Keratinocyte (primary cell): ENCODE measurements around the gene CNP. TPM values are rescaled to one million over a fixed set of nuclear protein-coding genes. Genes with fewer than 3 reads are reported as not detected.

Source experiments
- DNase-seq: peaks from one replicate; pipeline ENCODE4 v3.0.0-alpha.2; 2011; ENCODE audit warnings: low read depth, missing footprints, low spot score
- FAIRE-seq: peaks from 2 replicates; lab custom pipeline; 2011; peaks lifted over from hg19 to GRCh38; lab: Jason Lieb, UNC
- H2AFZ ChIP-seq: 2 replicates; pipeline ENCODE4 v1.6.0; 2012; ENCODE audit warnings: low read length, control low read depth, inconsistent platforms; ENCODE audit not compliant: control insufficient read depth
- H3K27ac ChIP-seq: 2 replicates; pipeline ENCODE4 v1.5.1; 2011; ENCODE audit warnings: low read length; ENCODE audit not compliant: control insufficient read depth, insufficient read depth
- H3K27me3 ChIP-seq: 3 replicates; pipeline ENCODE4 v1.6.0; 2011; ENCODE audit warnings: low read length; ENCODE audit not compliant: control insufficient read depth, insufficient read depth; ENCODE audit errors: extremely low read depth
- H3K36me3 ChIP-seq, 2 experiments: 2 replicates in 1 of 2; 3 replicates in 1 of 2; pipeline ENCODE4 v1.5.1; 2011; ENCODE audit warnings: low read length in 2 of 2, mild to moderate bottlenecking in 1 of 2; ENCODE audit not compliant: control insufficient read depth in 2 of 2, insufficient read depth in 2 of 2; ENCODE audit errors: extremely low read depth in 1 of 2
- H3K4me1 ChIP-seq: 3 replicates; pipeline ENCODE4 v1.5.1; 2011; ENCODE audit warnings: low read length; ENCODE audit not compliant: control insufficient read depth, insufficient read depth; ENCODE audit errors: extremely low read depth
- H3K4me2 ChIP-seq: 3 replicates; pipeline ENCODE4 v1.6.0; 2011; ENCODE audit warnings: low read depth, low read length; ENCODE audit not compliant: control insufficient read depth, insufficient read depth; ENCODE audit errors: extremely low read depth
- H3K4me3 ChIP-seq, 3 experiments: fragments of 200-600 bp in 1 of 3; sonication (generic) in 1 of 3; 2 replicates in 2 of 3; 3 replicates in 1 of 3; pipeline ENCODE4 v1.5.1; 2011 to 2016; ENCODE audit warnings: low read length in 3 of 3, mild to moderate bottlenecking in 3 of 3, control low read depth in 2 of 3, inconsistent platforms in 1 of 3, low read depth in 1 of 3, mixed read lengths in 1 of 3, mixed run types in 1 of 3, moderate library complexity in 1 of 3; ENCODE audit not compliant: control insufficient read depth in 2 of 3, insufficient read depth in 2 of 3; ENCODE audit errors: extremely low read depth in 1 of 3
- H3K79me2 ChIP-seq: 2 replicates; pipeline ENCODE4 v1.6.0; 2012; ENCODE audit warnings: low read length; ENCODE audit not compliant: control insufficient read depth, insufficient read depth
- H3K9ac ChIP-seq: 3 replicates; pipeline ENCODE4 v1.6.0; 2011; ENCODE audit warnings: low read length; ENCODE audit not compliant: control insufficient read depth, insufficient read depth; ENCODE audit errors: extremely low read depth
- H3K9me1 ChIP-seq: 3 replicates; pipeline ENCODE4 v1.6.0; 2011; ENCODE audit warnings: low read length; ENCODE audit not compliant: control insufficient read depth, insufficient read depth; ENCODE audit errors: extremely low read depth
- H3K9me3 ChIP-seq: 2 replicates; pipeline ENCODE4 v1.5.1; 2012; ENCODE audit warnings: low read depth, low read length; ENCODE audit not compliant: control insufficient read depth
- H4K20me1 ChIP-seq: 3 replicates; pipeline ENCODE4 v1.6.0; 2011; ENCODE audit warnings: low read length; ENCODE audit not compliant: control insufficient read depth, insufficient read depth; ENCODE audit errors: extremely low read depth
- CTCF ChIP-seq, 3 experiments: IDR thresholded peaks in 1 of 3; conservative IDR thresholded peaks in 1 of 3; optimal IDR thresholded peaks in 1 of 3; 2 replicates in 2 of 3; 3 replicates in 1 of 3; pipeline versions ENCODE3 to v1.5.1; 2011; ENCODE audit warnings: low read length in 3 of 3, mild to moderate bottlenecking in 3 of 3, moderate library complexity in 2 of 3, control low read depth in 1 of 3, inconsistent platforms in 1 of 3; ENCODE audit not compliant: insufficient read depth in 2 of 3; ENCODE audit errors: extremely low read depth in 1 of 3
- EZH2 ChIP-seq: IDR thresholded peaks from one replicate; pipeline ENCODE4 v1.6.1; 2012; ENCODE audit warnings: inconsistent platforms, mild to moderate bottlenecking, low read length, moderate library complexity
- dilution Hi-C: fragments of 300-500 bp; cut with MboI; formaldehyde crosslinking; loops from one replicate; pipeline ENCODE4 v1.7.0; 2020; ENCODE audit warnings: low sequenced_read_pairs; ENCODE audit not compliant: extremely low pct_ligation_motif_present
- polyA plus RNA-seq, 5 experiments: library from polyadenylated mRNA; depleted of rRNA in 3 of 5; stranded (reverse) in 3 of 5; stranded (forward) in 1 of 5; unstranded in 1 of 5; fragments of >200 nt; gene quantifications; 1 replicate in 1 of 5; 2 replicates in 3 of 5; 3 replicates in 1 of 5; pipeline versions ENCODE4 v1.2.1 to v1.2.3, GENCODE V29; 2011 to 2012; ENCODE audit warnings: missing spikeins in 2 of 5, low read depth in 1 of 5, low replicate concordance in 1 of 5

CNP gene
- polyA plus RNA-seq, 1 donor (not counting 4 experiments of a cell fraction or from before 2014, with no cell fraction given), result 32.4 TPM

- H3K9me1 ChIP-seq, result peaks cover 2% of the 10 kb centered on the region
- FAIRE-seq (no peak), DNase-seq (no peak)
- no peaks in the 10 kb centered on the region for H3K9me3 ChIP-seq
- peaks cover 14% of the 10 kb centered on the region for H3K79me2 ChIP-seq
- H3K9ac ChIP-seq, result no peak overlapping the region
- no peak overlapping the region for H3K4me3 ChIP-seq
- H4K20me1 ChIP-seq, result no peaks in the 10 kb centered on the region
- no peak overlapping the region for H3K27ac ChIP-seq
- H3K4me1 ChIP-seq, result no peaks in the 10 kb centered on the region
- no peaks in the 10 kb centered on the region for H3K27me3 ChIP-seq
- H3K4me2 ChIP-seq, result no peak overlapping the region
- H3K36me3 ChIP-seq, result peaks cover 29 to 38% of the 10 kb centered on the region in 2 experiments
- no peak overlapping the region for H2AFZ ChIP-seq
- no peak for TF ChIP-seq CTCF (optimal IDR thresholded peaks at IDR 0.05 in 1 of 3, IDR thresholded peaks at IDR 0.05 in 1 of 3, conservative IDR thresholded peaks at IDR 0.05 in 1 of 3; ENCODE audit: extremely low read depth in 1 of 3, insufficient read depth in 2 of 3, low read length in 3 of 3)
- TF ChIP-seq EZH2, result no peak
- dilution Hi-C loops, result no loop called here
Measured at GRCh38 chr17:41996855-41997164, 30.2 kb downstream of the CNP start.

GRCh38 chr17:41998497-41998896 lies 31.9 kb downstream of the CNP start:
- TF ChIP-seq CTCF (optimal IDR thresholded peaks at IDR 0.05 in 1 of 3, IDR thresholded peaks at IDR 0.05 in 1 of 3, conservative IDR thresholded peaks at IDR 0.05 in 1 of 3; ENCODE audit: extremely low read depth in 1 of 3, insufficient read depth in 2 of 3, low read length in 3 of 3) (no peak), EZH2 (no peak)
- Histone ChIP-seq H3K9me3 (no peaks in the 10 kb centered on the region), H4K20me1 (peaks cover 6% of the 10 kb centered on the region), H3K4me3 (no peak overlapping the region), H3K79me2 (peaks cover 31% of the 10 kb centered on the region), H3K36me3 (peaks cover 29 to 32% of the 10 kb centered on the region in 2 experiments), H2AFZ (no peak overlapping the region), H3K27ac (no peak overlapping the region), H3K4me1 (peaks cover 6% of the 10 kb centered on the region), H3K9me1 (peaks cover 4% of the 10 kb centered on the region), H3K27me3 (no peaks in the 10 kb centered on the region), H3K4me2 (no peak overlapping the region), H3K9ac (no peak overlapping the region)
- DNase-seq (no peak), FAIRE-seq (no peak)
- dilution Hi-C loops, result no loop called here
